ENCODE data around the gene INTS12. TPM values are rescaled to one million over a fixed set of nuclear protein-coding genes. Genes with fewer than 3 reads are reported as not detected.

Gene INTS12
- total RNA-seq, 1 donor from 2014 or later: 36.7 TPM

DNA sequence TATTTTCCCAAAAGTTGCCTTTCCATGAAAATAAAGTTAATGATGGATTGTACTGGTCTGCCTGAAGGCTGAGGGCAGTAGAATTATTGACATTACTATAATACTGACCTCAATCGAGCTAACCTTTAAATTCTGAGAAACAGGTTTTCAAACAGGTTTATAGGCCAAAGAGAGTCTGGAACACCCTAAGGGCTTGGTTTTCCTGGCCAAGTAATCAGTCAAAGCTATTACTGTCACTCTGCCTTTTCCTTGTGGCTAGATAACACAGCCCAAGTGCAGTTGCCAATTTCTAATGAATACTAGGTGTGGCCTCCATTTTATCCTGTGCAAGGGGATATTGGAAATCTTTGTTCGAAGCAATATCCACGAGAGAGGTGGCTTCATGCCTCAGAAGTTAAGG, 75.2 kb downstream of the INTS12 start:
- FAIRE-seq: no peak

More for the DNA sequence above, 75.2 kb downstream of the INTS12 start:
- DNase-seq (ENCODE audit: low spot score in 2 of 2): no peak

Other genes with a start within 250 kb of the INTS12 start
- gene PPA2, start 234.6 kb downstream of the INTS12 start, total RNA-seq: 76.6 TPM
- gene ARHGEF38, start 156.1 kb downstream of the INTS12 start, total RNA-seq: under 0.01 TPM
- gene GSTCD, start 95 bp upstream of the INTS12 start, total RNA-seq: 30.2 TPM
- 60.3 TPM for gene NPNT, start 186.8 kb upstream of the INTS12 start, total RNA-seq

Measured in frontal cortex (tissue), 4 donors.